Measurements from ENCODE around the gene MAP1LC3B.
A peak's percentile ranks its signal among the peaks of the same experiment; 100 is the strongest.

Gene MAP1LC3B

DNA sequence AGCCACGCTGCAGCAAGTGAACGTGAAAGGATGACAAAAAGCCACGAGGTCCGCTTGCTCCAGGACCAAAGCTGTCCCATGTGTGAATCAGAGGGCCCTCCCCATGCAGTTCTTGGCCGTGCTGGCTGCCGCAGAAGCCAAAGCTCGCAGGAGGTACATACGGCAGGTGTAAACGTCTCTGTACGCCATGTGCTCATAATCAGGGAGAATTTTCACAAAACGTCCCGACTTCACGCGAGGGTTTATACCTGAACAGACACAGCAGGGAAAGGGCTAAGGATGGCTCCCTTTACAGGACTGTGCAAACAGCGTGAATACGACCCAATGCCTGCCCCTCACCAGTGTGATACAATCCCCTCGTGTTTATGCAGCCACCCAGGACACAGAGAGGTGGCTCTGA lies 33.9 kb upstream of the MAP1LC3B start:
- Histone ChIP-seq H3K23ac (ENCODE audit: low read length in 2 of 2) (no peak overlapping the region), H3K27me3 (ENCODE audit: control insufficient read depth in 1 of 2, insufficient read depth in 1 of 2, low read length in 2 of 2) (no peaks in the 10 kb centered on the region), H3K4me3 (ENCODE audit: insufficient read depth in 1 of 2, low read depth in 1 of 2, low read length in 2 of 2) (no peak overlapping the region), H3K79me1 (replicated peaks; ENCODE audit: low read length, poor library complexity, severe bottlenecking) (peaks cover 55% of the 10 kb centered on the region), H3K27ac (ENCODE audit: low read length, poor library complexity, severe bottlenecking) (no peak overlapping the region), H3K9ac (ENCODE audit: low read length) (no peak overlapping the region), H4K91ac (ENCODE audit: low read length) (no peak overlapping the region), H2BK120ac (ENCODE audit: low read depth, low read length) (no peak overlapping the region), H2BK15ac (ENCODE audit: low read depth, poor library complexity, severe bottlenecking) (no peak overlapping the region), H4K8ac (ENCODE audit: low read length) (no peak overlapping the region), H3K9me3 (ENCODE audit: control insufficient read depth, low read length) (no peaks in the 10 kb centered on the region), H3K4me2 (ENCODE audit: low read length, poor library complexity, severe bottlenecking) (no peak overlapping the region), H2AK5ac (ENCODE audit: low read length, severe bottlenecking) (no peak overlapping the region), H3K18ac (ENCODE audit: low read depth in 1 of 2, low read length in 2 of 2) (no peak overlapping the region), H2BK12ac (ENCODE audit: low read length in 2 of 2) (no peak overlapping the region), H3K14ac (ENCODE audit: low read length in 2 of 2) (no peak overlapping the region), H2BK5ac (ENCODE audit: low read depth, low read length, poor library complexity, severe bottlenecking) (no peak overlapping the region), H3K36me3 (ENCODE audit: control insufficient read depth in 1 of 2, insufficient read depth in 2 of 2, low read depth in 1 of 2, low read length in 2 of 2) (peaks cover 50 to 78% of the 10 kb centered on the region in 2 experiments), H2AFZ (ENCODE audit: low read depth, low read length) (no peak overlapping the region), H3K4ac (ENCODE audit: low read depth in 1 of 2, low read length in 2 of 2) (no peak overlapping the region), H3K4me1 (ENCODE audit: control insufficient read depth, insufficient read depth, low read depth, low read length) (peaks cover 15% of the 10 kb centered on the region)
- no peak for DNase-seq
- 98% methylated on average over 17 of the region's 17 CpGs for whole genome bisulfite sequencing

DNA sequence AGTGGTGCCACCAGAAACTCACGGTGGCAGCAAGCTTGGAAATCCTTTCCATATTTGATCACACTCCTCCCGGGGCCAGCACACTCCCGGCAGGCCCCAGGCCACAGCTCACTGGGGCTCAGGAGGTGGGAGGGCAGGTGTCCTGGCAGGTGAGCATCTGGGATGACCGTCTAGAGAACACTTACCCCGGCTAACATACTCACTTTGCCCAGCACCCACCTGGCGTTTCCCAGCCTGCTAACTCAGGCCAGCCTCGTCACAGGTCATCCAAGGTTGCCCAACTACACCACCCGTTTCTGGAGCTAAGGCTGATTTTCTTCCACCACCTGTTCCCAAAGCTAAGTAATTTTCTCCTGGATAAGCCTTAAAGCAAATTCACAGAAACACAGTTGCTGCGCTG lies 33.4 kb upstream of the MAP1LC3B start:
- no peak overlapping the region for H4K91ac ChIP-seq (ENCODE audit: low read length)
- no peak overlapping the region for H3K23ac ChIP-seq (ENCODE audit: low read length in 2 of 2)
- no peak overlapping the region for H2AFZ ChIP-seq (ENCODE audit: low read depth, low read length)
- no peak overlapping the region for H2BK12ac ChIP-seq (ENCODE audit: low read length in 2 of 2)
- no peak overlapping the region for H2BK5ac ChIP-seq (ENCODE audit: low read depth, low read length, poor library complexity, severe bottlenecking)
- H3K4ac ChIP-seq (ENCODE audit: low read depth in 1 of 2, low read length in 2 of 2) = no peak overlapping the region
- H3K4me3 ChIP-seq (ENCODE audit: insufficient read depth in 1 of 2, low read depth in 1 of 2, low read length in 2 of 2) = no peak overlapping the region
- no peak overlapping the region for H3K9ac ChIP-seq (ENCODE audit: low read length)
- DNase-seq = no peak
- H3K27me3 ChIP-seq (ENCODE audit: control insufficient read depth in 1 of 2, insufficient read depth in 1 of 2, low read length in 2 of 2) = no peaks in the 10 kb centered on the region
- H2BK15ac ChIP-seq (ENCODE audit: low read depth, poor library complexity, severe bottlenecking) = no peak overlapping the region
- H3K14ac ChIP-seq (ENCODE audit: low read length in 2 of 2) = no peak overlapping the region
- H4K8ac ChIP-seq (ENCODE audit: low read length) = no peak overlapping the region
- no peak overlapping the region for H3K27ac ChIP-seq (ENCODE audit: low read length, poor library complexity, severe bottlenecking)
- H2BK120ac ChIP-seq (ENCODE audit: low read depth, low read length) = no peak overlapping the region
- peaks cover 15% of the 10 kb centered on the region for H3K4me1 ChIP-seq (ENCODE audit: control insufficient read depth, insufficient read depth, low read depth, low read length)
- H3K4me2 ChIP-seq (ENCODE audit: low read length, poor library complexity, severe bottlenecking) = no peak overlapping the region
- no peaks in the 10 kb centered on the region for H3K9me3 ChIP-seq (ENCODE audit: control insufficient read depth, low read length)
- H3K18ac ChIP-seq (ENCODE audit: low read depth in 1 of 2, low read length in 2 of 2) = no peak overlapping the region
- 96% methylated on average over 8 of the region's 9 CpGs for WGBS
- peaks cover 45 to 76% of the 10 kb centered on the region in 2 experiments for H3K36me3 ChIP-seq (ENCODE audit: control insufficient read depth in 1 of 2, insufficient read depth in 2 of 2, low read depth in 1 of 2, low read length in 2 of 2)
- H2AK5ac ChIP-seq (ENCODE audit: low read length, severe bottlenecking) = no peak overlapping the region
- peaks cover 54% of the 10 kb centered on the region for H3K79me1 ChIP-seq (replicated peaks; ENCODE audit: low read length, poor library complexity, severe bottlenecking)

DNA sequence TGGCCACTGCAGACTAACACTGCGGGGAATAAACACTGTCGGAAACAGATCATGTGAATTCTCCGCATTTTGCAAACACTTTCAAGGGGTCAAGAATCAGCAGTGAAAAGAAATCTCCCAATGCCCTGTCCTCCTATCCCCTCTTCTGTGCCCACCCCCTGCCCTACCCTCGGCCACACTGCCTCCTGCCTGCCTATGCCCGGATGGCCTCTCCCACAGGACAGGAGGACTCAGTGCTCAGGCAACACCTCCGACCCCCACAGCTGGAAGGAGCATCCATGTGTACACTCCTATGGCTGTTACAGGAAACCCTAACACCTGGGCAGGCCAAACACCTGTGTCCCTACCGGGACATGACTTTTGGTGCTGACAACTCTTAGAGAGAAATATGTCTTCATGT lies 33.0 kb upstream of the MAP1LC3B start:
- Histone ChIP-seq H3K27ac (ENCODE audit: low read length, poor library complexity, severe bottlenecking) (no peak overlapping the region), H3K4me2 (ENCODE audit: low read length, poor library complexity, severe bottlenecking) (no peak overlapping the region), H2BK12ac (ENCODE audit: low read length in 2 of 2) (no peak overlapping the region), H3K4ac (ENCODE audit: low read depth in 1 of 2, low read length in 2 of 2) (no peak overlapping the region), H2BK5ac (ENCODE audit: low read depth, low read length, poor library complexity, severe bottlenecking) (no peak overlapping the region), H3K9me3 (ENCODE audit: control insufficient read depth, low read length) (no peaks in the 10 kb centered on the region), H3K14ac (ENCODE audit: low read length in 2 of 2) (no peak overlapping the region), H2AK5ac (ENCODE audit: low read length, severe bottlenecking) (no peak overlapping the region), H3K23ac (ENCODE audit: low read length in 2 of 2) (no peak overlapping the region), H3K79me1 (replicated peaks; ENCODE audit: low read length, poor library complexity, severe bottlenecking) (peaks cover 54% of the 10 kb centered on the region), H3K18ac (ENCODE audit: low read depth in 1 of 2, low read length in 2 of 2) (no peak overlapping the region), H3K4me1 (ENCODE audit: control insufficient read depth, insufficient read depth, low read depth, low read length) (peaks cover 18% of the 10 kb centered on the region), H3K4me3 (ENCODE audit: insufficient read depth in 1 of 2, low read depth in 1 of 2, low read length in 2 of 2) (no peak overlapping the region), H3K27me3 (ENCODE audit: control insufficient read depth in 1 of 2, insufficient read depth in 1 of 2, low read length in 2 of 2) (no peaks in the 10 kb centered on the region), H4K8ac (ENCODE audit: low read length) (no peak overlapping the region), H2BK15ac (ENCODE audit: low read depth, poor library complexity, severe bottlenecking) (no peak overlapping the region), H4K91ac (ENCODE audit: low read length) (no peak overlapping the region), H2AFZ (ENCODE audit: low read depth, low read length) (no peak overlapping the region), H2BK120ac (ENCODE audit: low read depth, low read length) (no peak overlapping the region), H3K36me3 (ENCODE audit: control insufficient read depth in 1 of 2, insufficient read depth in 2 of 2, low read depth in 1 of 2, low read length in 2 of 2) (peaks cover 46 to 76% of the 10 kb centered on the region in 2 experiments), H3K9ac (ENCODE audit: low read length) (no peak overlapping the region)
- WGBS = 97% methylated on average over 6 of the region's 7 CpGs
- DNase-seq = no peak

DNA sequence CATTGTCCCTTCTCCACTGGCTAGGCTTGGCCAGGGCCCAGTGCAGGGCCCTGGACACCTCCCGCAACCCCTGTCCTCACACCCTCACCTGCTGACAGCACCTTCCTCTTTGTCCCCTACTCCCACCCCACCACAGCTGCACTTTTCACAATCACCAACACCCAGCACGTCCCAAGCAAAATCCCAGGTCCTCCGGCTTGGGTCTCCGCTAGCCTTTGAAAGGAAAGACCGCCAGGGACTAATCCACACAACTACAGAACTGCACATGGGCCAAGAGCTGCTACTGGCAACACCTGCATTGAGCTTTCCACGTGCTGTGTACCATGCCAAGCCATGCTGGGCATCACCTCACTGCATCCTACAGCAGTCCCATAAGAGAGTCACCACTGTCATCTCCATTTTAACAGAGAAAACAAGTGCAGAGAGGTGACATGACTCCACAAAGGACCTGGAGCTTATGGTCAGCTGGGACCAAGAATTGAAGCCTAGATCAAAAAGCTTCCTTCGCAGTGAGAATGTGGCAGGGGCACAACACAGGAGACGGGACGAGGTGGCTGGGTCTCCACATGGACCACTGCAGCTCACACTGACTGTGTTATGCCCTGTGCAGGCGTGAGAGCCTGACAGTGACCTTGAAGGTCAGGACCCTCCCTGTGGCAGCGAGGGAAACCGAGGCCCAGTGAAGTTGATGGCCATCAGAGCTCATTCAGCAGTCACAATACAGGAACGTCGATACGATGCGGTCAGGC lies 31.1 kb upstream of the MAP1LC3B start:
- Histone ChIP-seq H3K18ac (ENCODE audit: low read depth in 1 of 2, low read length in 2 of 2) (no peak overlapping the region), H2AFZ (ENCODE audit: low read depth, low read length) (no peak overlapping the region), H3K27ac (ENCODE audit: low read length, poor library complexity, severe bottlenecking) (no peak overlapping the region), H3K9ac (ENCODE audit: low read length) (no peak overlapping the region), H3K4me3 (ENCODE audit: insufficient read depth in 1 of 2, low read depth in 1 of 2, low read length in 2 of 2) (no peak overlapping the region), H3K79me1 (replicated peaks; ENCODE audit: low read length, poor library complexity, severe bottlenecking) (peaks cover 59% of the 10 kb centered on the region), H4K91ac (ENCODE audit: low read length) (no peak overlapping the region), H2BK5ac (ENCODE audit: low read depth, low read length, poor library complexity, severe bottlenecking) (no peak overlapping the region), H2BK120ac (ENCODE audit: low read depth, low read length) (no peak overlapping the region), H3K14ac (ENCODE audit: low read length in 2 of 2) (peak overlapping the region in 1 of 2 experiments; percentile 18), H3K23ac (ENCODE audit: low read length in 2 of 2) (no peak overlapping the region), H4K8ac (ENCODE audit: low read length) (no peak overlapping the region), H3K9me3 (ENCODE audit: control insufficient read depth, low read length) (no peaks in the 10 kb centered on the region), H2BK15ac (ENCODE audit: low read depth, poor library complexity, severe bottlenecking) (no peak overlapping the region), H3K36me3 (ENCODE audit: control insufficient read depth in 1 of 2, insufficient read depth in 2 of 2, low read depth in 1 of 2, low read length in 2 of 2) (peaks cover 58 to 79% of the 10 kb centered on the region in 2 experiments), H3K4ac (ENCODE audit: low read depth in 1 of 2, low read length in 2 of 2) (no peak overlapping the region), H3K4me1 (ENCODE audit: control insufficient read depth, insufficient read depth, low read depth, low read length) (peaks cover 19% of the 10 kb centered on the region), H3K27me3 (ENCODE audit: control insufficient read depth in 1 of 2, insufficient read depth in 1 of 2, low read length in 2 of 2) (no peaks in the 10 kb centered on the region), H2AK5ac (ENCODE audit: low read length, severe bottlenecking) (no peak overlapping the region), H3K4me2 (ENCODE audit: low read length, poor library complexity, severe bottlenecking) (no peak overlapping the region), H2BK12ac (ENCODE audit: low read length in 2 of 2) (no peak overlapping the region)
- 98% methylated on average over 16 of the region's 16 CpGs for WGBS
- no peak for DNase-seq
